ENCODE measurements around the gene RIT1. TPM values are rescaled to one million over a fixed set of nuclear protein-coding genes. Genes with fewer than 3 reads are reported as not detected.

RIT1 gene
- total and polyA plus RNA-seq, 12 donors, result 10.3 to 54.0 (median 28.7) TPM

DNA sequence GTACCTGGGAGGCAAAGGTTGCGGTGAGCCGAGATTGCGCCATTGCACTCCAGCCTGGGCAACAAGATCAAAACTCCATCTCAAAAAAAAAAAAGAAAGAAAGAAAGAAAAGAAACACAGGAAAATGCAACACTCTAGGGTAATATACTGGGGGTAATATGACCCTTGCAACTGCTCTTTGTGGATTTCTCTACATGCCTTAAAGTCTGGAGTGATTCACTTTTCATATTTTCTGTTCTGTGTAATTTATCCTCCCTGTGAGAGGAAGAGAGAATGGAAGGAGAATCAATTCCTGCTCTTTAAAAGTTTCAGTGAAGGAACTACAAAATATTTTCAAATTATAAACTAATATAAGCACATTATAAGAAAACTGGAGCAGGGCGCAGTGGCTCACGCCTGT, 22.7 kb downstream of the RIT1 start:
- H3K4me3 ChIP-seq, result no peak overlapping the region
- TF ChIP-seq, protein P1, sequence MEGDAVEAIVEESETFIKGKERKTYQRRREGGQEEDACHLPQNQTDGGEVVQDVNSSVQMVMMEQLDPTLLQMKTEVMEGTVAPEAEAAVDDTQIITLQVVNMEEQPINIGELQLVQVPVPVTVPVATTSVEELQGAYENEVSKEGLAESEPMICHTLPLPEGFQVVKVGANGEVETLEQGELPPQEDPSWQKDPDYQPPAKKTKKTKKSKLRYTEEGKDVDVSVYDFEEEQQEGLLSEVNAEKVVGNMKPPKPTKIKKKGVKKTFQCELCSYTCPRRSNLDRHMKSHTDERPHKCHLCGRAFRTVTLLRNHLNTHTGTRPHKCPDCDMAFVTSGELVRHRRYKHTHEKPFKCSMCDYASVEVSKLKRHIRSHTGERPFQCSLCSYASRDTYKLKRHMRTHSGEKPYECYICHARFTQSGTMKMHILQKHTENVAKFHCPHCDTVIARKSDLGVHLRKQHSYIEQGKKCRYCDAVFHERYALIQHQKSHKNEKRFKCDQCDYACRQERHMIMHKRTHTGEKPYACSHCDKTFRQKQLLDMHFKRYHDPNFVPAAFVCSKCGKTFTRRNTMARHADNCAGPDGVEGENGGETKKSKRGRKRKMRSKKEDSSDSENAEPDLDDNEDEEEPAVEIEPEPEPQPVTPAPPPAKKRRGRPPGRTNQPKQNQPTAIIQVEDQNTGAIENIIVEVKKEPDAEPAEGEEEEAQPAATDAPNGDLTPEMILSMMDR (IDR thresholded peaks at IDR 0.05), result no peak
- no peak for TF ChIP-seq POLR2A (IDR thresholded peaks at IDR 0.05)
- intact Hi-C loops (cut with DNase I), result no loop called here
- no peak overlapping the region for H3K27ac ChIP-seq
- 95 to 99% (median 97%) methylated on average over 5 of the region's 5 CpGs for WGBS, 4 donors
- peaks cover 0 to 15% of the 10 kb centered on the region in 2 donors for H3K4me1 ChIP-seq (replicated peaks in 1 of 2)
- no peak for DNase-seq
- H3K27me3 ChIP-seq, result no peaks in the 10 kb centered on the region
- no peaks in the 10 kb centered on the region for H3K36me3 ChIP-seq (replicated peaks in 1 of 2)
- no peaks in the 10 kb centered on the region for H3K9me3 ChIP-seq (replicated peaks in 1 of 3)

DNA sequence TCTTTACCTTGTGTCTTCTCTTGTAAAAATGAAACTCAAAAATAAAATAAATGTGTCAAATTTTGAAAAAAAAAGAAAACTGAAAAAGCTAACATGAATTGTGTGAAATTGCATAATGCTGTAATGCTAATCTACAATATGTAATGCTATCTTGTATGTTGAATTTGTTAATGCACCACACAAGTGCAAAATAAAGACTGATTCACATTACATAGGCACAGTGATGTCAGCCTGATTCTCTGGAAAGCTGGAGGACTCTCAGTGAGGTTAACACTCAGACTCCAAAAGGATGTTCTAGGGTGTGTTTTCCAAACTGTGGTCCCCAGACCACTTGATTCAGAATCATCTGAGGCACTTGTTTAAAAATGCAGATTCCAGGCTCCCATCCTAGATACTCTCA, 26.2 kb downstream of the RIT1 start:
- H3K9me3 ChIP-seq (replicated peaks in 1 of 3), result no peaks in the 10 kb centered on the region
- H3K4me3 ChIP-seq, result no peak overlapping the region
- H3K4me1 ChIP-seq (replicated peaks in 1 of 2), result peaks cover 0 to 11% of the 10 kb centered on the region in 2 donors
- TF ChIP-seq, protein P1 (IDR thresholded peaks at IDR 0.05), result no peak
- TF ChIP-seq POLR2A (IDR thresholded peaks at IDR 0.05), result no peak
- H3K27me3 ChIP-seq, result no peaks in the 10 kb centered on the region
- H3K27ac ChIP-seq, result peak overlapping the region in 1 of 5 donors; percentile 7
- intact Hi-C loops (cut with DNase I), result no loop called here
- DNase-seq, result no peak
- no peaks in the 10 kb centered on the region for H3K36me3 ChIP-seq (replicated peaks in 1 of 2)

DNA sequence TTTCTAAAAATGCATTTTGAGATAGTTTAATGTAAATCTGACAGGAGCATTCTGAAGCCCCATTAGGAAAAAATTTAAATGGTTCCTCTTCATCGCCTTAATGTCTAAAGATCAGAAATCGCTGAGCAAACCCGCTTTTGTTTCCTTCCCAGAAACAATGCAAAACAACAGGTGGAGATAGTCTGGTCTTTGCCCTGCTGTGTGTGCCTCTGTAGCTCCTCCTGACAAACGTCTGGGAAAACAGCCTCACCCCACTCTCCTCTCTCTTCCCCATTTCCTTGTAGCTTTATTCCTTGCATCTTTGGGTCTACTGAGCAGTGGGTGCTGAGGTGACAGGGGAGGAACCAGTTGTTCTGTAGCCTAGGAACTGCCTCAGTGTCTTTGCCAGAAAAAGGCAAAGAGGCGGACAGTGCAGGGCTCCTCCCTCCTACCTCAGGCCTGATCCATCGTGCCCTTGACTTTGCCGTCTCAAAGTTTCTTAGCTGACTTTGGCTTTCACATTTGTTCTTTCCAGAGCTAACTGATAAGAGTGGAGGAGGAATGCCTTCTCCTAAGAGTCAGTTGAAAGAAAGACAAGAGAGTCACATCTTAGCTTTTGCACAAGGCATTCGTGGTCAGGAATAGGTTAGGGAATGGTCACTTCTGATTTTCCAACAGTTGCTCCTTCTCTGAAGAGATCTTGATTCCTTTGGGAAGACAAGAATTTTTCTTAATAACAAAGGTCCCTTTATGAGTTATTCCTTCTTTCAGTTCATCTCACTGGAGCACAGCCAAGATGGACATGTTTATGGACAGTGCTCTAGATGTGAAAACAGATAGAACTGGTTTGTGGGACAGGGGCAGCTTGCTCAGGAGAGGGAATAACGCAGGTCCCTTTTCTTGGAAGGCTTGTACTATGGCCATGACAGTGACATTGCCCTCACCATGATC, 26.9 kb downstream of the RIT1 start:
- intact Hi-C loops (cut with DNase I), result no loop called here

DNA sequence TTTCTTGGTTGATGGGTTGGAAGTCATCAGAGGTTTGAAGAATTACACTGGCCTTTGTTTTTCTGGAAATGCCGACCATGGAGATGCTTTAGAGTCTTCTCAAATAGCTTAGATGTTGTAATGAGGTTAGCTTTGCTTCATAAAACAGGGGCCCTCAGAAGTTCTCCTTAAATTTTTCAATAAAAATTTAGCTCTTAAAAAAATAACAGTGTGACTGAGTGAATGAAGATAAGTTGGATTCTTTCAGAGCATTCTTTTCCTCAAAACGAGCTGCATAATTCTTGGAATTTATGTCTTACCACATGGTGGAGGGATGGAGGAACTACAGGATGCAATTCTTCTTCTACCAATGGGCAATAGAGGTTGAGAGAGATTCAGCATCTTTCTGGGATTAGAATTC, 28.4 kb downstream of the RIT1 start:
- WGBS, 4 donors, result 72 to 87% (median 80%) methylated on average over 2 of the region's 2 CpGs

More for the DNA sequence above, 26.9 kb downstream of the RIT1 start:
- H3K4me1 ChIP-seq (replicated peaks in 1 of 2), result peaks cover 0 to 11% of the 10 kb centered on the region in 2 donors
- 57 to 59% (median 58%) methylated on average over 9 of the region's 9 CpGs for WGBS, 4 donors
- no peaks in the 10 kb centered on the region for H3K9me3 ChIP-seq (replicated peaks in 1 of 3)
- no peak overlapping the region for H3K4me3 ChIP-seq
- TF ChIP-seq, protein P1 (IDR thresholded peaks at IDR 0.05), result no peak
- no peak for TF ChIP-seq POLR2A (IDR thresholded peaks at IDR 0.05)
- H3K36me3 ChIP-seq (replicated peaks in 1 of 2), result no peaks in the 10 kb centered on the region
- H3K27ac ChIP-seq, result peak overlapping the region in 2 of 5 donors; percentile 7 to 56
- H3K27me3 ChIP-seq, result no peaks in the 10 kb centered on the region
- peak in 4 of 7 donors; percentile 25 to 40 (median 36) for DNase-seq

More for the DNA sequence above, 28.4 kb downstream of the RIT1 start:
- TF ChIP-seq POLR2A (IDR thresholded peaks at IDR 0.05), result no peak
- TF ChIP-seq, protein P1 (IDR thresholded peaks at IDR 0.05), result no peak
- Histone ChIP-seq H3K27me3 (no peaks in the 10 kb centered on the region), H3K27ac (no peak overlapping the region), H3K4me1 (replicated peaks in 1 of 2) (peaks cover 0 to 11% of the 10 kb centered on the region in 2 donors), H3K4me3 (no peak overlapping the region), H3K9me3 (replicated peaks in 1 of 3) (no peaks in the 10 kb centered on the region), H3K36me3 (replicated peaks in 1 of 2) (no peaks in the 10 kb centered on the region)
- intact Hi-C loops (cut with DNase I), result no loop called here
- DNase-seq, result no peak

All from adrenal gland (tissue), 12 donors.